Liver (tissue), 9 donors: ENCODE measurements around the gene IFITM10. TPM values are rescaled to one million over a fixed set of nuclear protein-coding genes. Genes with fewer than 3 reads are reported as not detected.

Experiments used
- DNase-seq: peaks from one replicate; pipeline ENCODE4 v3.0.0-alpha.2; 2017; ENCODE audit warnings: low spot score
- H3K27ac ChIP-seq, 2 donors: one replicate each; pipeline ENCODE4 v1.7.0; 2013; ENCODE audit warnings: inconsistent platforms in 2 of 2, low read length in 2 of 2, control low read depth in 1 of 2, low read depth in 1 of 2, mild to moderate bottlenecking in 1 of 2
- H3K27me3 ChIP-seq, 4 donors: one replicate each; pipeline versions ENCODE4 v1.6.1 to v1.7.0; 2013; ENCODE audit warnings: low read length in 3 of 4, inconsistent platforms in 1 of 4, mild to moderate bottlenecking in 1 of 4, moderate library complexity in 1 of 4; ENCODE audit not compliant: control insufficient read depth in 4 of 4, insufficient read depth in 4 of 4
- H3K36me3 ChIP-seq, 4 donors: one replicate each; pipeline versions ENCODE4 v1.6.1 to v1.7.0; 2013; ENCODE audit warnings: low read length in 3 of 4, mild to moderate bottlenecking in 3 of 4, low read depth in 1 of 4, moderate library complexity in 1 of 4; ENCODE audit not compliant: control insufficient read depth in 4 of 4, insufficient read depth in 3 of 4
- H3K4me1 ChIP-seq, 4 donors: one replicate each; pipeline versions ENCODE4 v1.6.1 to v1.7.0; 2013; ENCODE audit warnings: low read length in 3 of 4, mild to moderate bottlenecking in 3 of 4, moderate library complexity in 1 of 4; ENCODE audit not compliant: control insufficient read depth in 4 of 4, insufficient read depth in 4 of 4
- H3K4me3 ChIP-seq, 3 donors: one replicate each; pipeline versions ENCODE4 v1.6.1 to v1.7.0; 2013; ENCODE audit warnings: low read length in 3 of 3, control low read depth in 1 of 3, low read depth in 1 of 3, mild to moderate bottlenecking in 1 of 3
- H3K9ac ChIP-seq, 2 donors: one replicate each; pipeline ENCODE4 v1.7.0; 2013; ENCODE audit warnings: low read length in 2 of 2, mild to moderate bottlenecking in 2 of 2, moderate library complexity in 2 of 2, control low read depth in 1 of 2, low read depth in 1 of 2
- H3K9me3 ChIP-seq, 4 donors: one replicate each; pipeline versions ENCODE4 v1.6.1 to v1.7.0; 2013; ENCODE audit warnings: low read length in 3 of 4; ENCODE audit not compliant: control insufficient read depth in 4 of 4
- ATF3 ChIP-seq: IDR thresholded peaks from 2 replicates; pipeline ENCODE4 v1.6.1; 2016; ENCODE audit warnings: antibody characterized with exemption
- CTCF ChIP-seq: fragments of 150-350 bp; IDR thresholded peaks from 2 replicates; pipeline ENCODE4 v1.5.1; 2017; ENCODE audit warnings: improper control_type of control experiment, low read depth, low read length; ENCODE audit not compliant: missing input control
- EGR1 ChIP-seq, 2 donors: IDR thresholded peaks; 2 replicates each; pipeline ENCODE4 v1.6.1; 2016 to 2018; ENCODE audit warnings: antibody characterized with exemption in 2 of 2, low read depth in 2 of 2
- FOXA1 ChIP-seq: IDR thresholded peaks from 2 replicates; pipeline ENCODE4 v1.6.1; 2016; ENCODE audit warnings: antibody characterized with exemption
- FOXA2 ChIP-seq: IDR thresholded peaks from 2 replicates; pipeline ENCODE4 v1.6.1; 2016; ENCODE audit warnings: antibody characterized with exemption
- GABPA ChIP-seq, 2 donors: IDR thresholded peaks in 1 of 2; conservative IDR thresholded peaks in 1 of 2; 2 replicates each; pipeline ENCODE4 v1.6.1; 2016; ENCODE audit warnings: antibody characterized with exemption in 2 of 2, mild to moderate bottlenecking in 1 of 2, moderate library complexity in 1 of 2
- HNF4A ChIP-seq, 2 donors: conservative IDR thresholded peaks; 2 replicates each; pipeline ENCODE4 v1.6.1; 2016; ENCODE audit warnings: antibody characterized with exemption in 2 of 2, mild to moderate bottlenecking in 2 of 2
- HNF4G ChIP-seq: IDR thresholded peaks from 2 replicates; pipeline ENCODE4 v1.6.1; 2016; ENCODE audit warnings: antibody characterized with exemption
- JUND ChIP-seq, 2 donors: IDR thresholded peaks; 2 replicates each; pipeline ENCODE4 v1.6.1; 2016; ENCODE audit warnings: antibody characterized with exemption in 2 of 2
- MAX ChIP-seq: IDR thresholded peaks from 2 replicates; pipeline ENCODE4 v1.6.1; 2016; ENCODE audit warnings: antibody characterized with exemption
- NR2F2 ChIP-seq: IDR thresholded peaks from 2 replicates; pipeline ENCODE4 v1.6.1; 2016; ENCODE audit warnings: antibody characterized with exemption
- RAD21 ChIP-seq, 2 donors: IDR thresholded peaks; 2 replicates each; pipeline ENCODE4 v1.6.1; 2016; ENCODE audit warnings: antibody characterized with exemption in 2 of 2, mild to moderate bottlenecking in 2 of 2
- REST ChIP-seq: IDR thresholded peaks from 2 replicates; pipeline ENCODE4 v1.6.1; 2016; ENCODE audit warnings: antibody characterized with exemption, mild to moderate bottlenecking
- RXRA ChIP-seq, 2 donors: IDR thresholded peaks; 2 replicates each; pipeline ENCODE4 v1.6.1; 2017 to 2018; ENCODE audit warnings: antibody characterized with exemption in 2 of 2, mild to moderate bottlenecking in 1 of 2
- SP1 ChIP-seq: IDR thresholded peaks from 2 replicates; pipeline ENCODE4 v1.6.1; 2018; ENCODE audit warnings: antibody characterized with exemption, mild to moderate bottlenecking
- TAF1 ChIP-seq: conservative IDR thresholded peaks from 2 replicates; pipeline ENCODE4 v1.6.1; 2016; ENCODE audit warnings: antibody characterized with exemption, mild to moderate bottlenecking
- YY1 ChIP-seq: IDR thresholded peaks from 2 replicates; pipeline ENCODE4 v1.6.1; 2016; ENCODE audit warnings: antibody characterized with exemption, mild to moderate bottlenecking
- ZBTB33 ChIP-seq: IDR thresholded peaks from 2 replicates; pipeline ENCODE4 v1.6.1; 2016; ENCODE audit warnings: antibody characterized with exemption
- WGBS: extraction: QIAGEN DNeasy Blood & Tissue Kit; methylation state at CpG from one replicate; pipeline ENCODE4 v1.1.7; 2013; 5-methylcytosine and 5-hydroxymethylcytosine counted together
- polyA plus RNA-seq, 2 donors: library from polyadenylated mRNA; stranded (reverse) in 1 of 2; unstranded in 1 of 2; fragments of 200-250 nt in 1 of 2; fragments of >200 nt in 1 of 2; fragmentation: Nextera tagmentation in 1 of 2; extraction: Ambion mirVana in 1 of 2; gene quantifications; one replicate each; pipeline versions ENCODE4 v1.2.1 to v1.2.3, GENCODE V29; 2013 to 2015
- total RNA-seq, 2 donors: library from RNA; depleted of rRNA; stranded (reverse); fragments of >200 nt; gene quantifications; one replicate each; pipeline ENCODE4 v1.2.3, GENCODE V29; 2014
- donor health status: healthy.
- donor health status: healthy.
- donor health status: healthy.
- donor health status: healthy.
- donor health status: healthy.

IFITM10 gene
- total and polyA plus RNA-seq, 4 donors = 0.14 to 8.5 (median 1.8) TPM

GRCh38 chr11:1735271-1735670 lies 15.1 kb downstream of the IFITM10 start:
- no peak overlapping the region for H3K4me3 ChIP-seq
- H3K9ac ChIP-seq = no peak overlapping the region
- no peak overlapping the region for H3K27ac ChIP-seq
- H3K4me1 ChIP-seq = peaks cover 0 to 3% (median 0%) of the 10 kb centered on the region in 4 donors
- H3K9me3 ChIP-seq = peaks cover 4 to 22% (median 16%) of the 10 kb centered on the region in 4 donors
- DNase-seq = no peak
- WGBS = 71% methylated on average over 16 of the region's 16 CpGs
- TF ChIP-seq MAX (no peak), REST (no peak), EGR1 (IDR thresholded peaks at IDR 0.05; ENCODE audit: low read depth in 2 of 2) (no peak), FOXA2 (no peak), HNF4G (no peak), GABPA (IDR thresholded peaks at IDR 0.05 in 1 of 2, conservative IDR thresholded peaks at IDR 0.05 in 1 of 2) (no peak), ZBTB33 (no peak), TAF1 (no peak), YY1 (no peak), NR2F2 (no peak), RXRA (IDR thresholded peaks at IDR 0.05) (no peak), FOXA1 (no peak), ATF3 (no peak), HNF4A (conservative IDR thresholded peaks at IDR 0.05) (no peak), JUND (IDR thresholded peaks at IDR 0.05) (no peak), RAD21 (IDR thresholded peaks at IDR 0.05) (no peak), SP1 (no peak), CTCF (no peak)
- no peaks in the 10 kb centered on the region for H3K36me3 ChIP-seq
- H3K27me3 ChIP-seq = peaks cover 0 to 5% (median 2%) of the 10 kb centered on the region in 4 donors
